ENCODE data around the gene KSR2. TPM values are rescaled to one million over a fixed set of nuclear protein-coding genes. Genes with fewer than 3 reads are reported as not detected.

Gene KSR2
- total RNA-seq, 1 experiment from 2014 or later: 1.3 TPM

DNA sequence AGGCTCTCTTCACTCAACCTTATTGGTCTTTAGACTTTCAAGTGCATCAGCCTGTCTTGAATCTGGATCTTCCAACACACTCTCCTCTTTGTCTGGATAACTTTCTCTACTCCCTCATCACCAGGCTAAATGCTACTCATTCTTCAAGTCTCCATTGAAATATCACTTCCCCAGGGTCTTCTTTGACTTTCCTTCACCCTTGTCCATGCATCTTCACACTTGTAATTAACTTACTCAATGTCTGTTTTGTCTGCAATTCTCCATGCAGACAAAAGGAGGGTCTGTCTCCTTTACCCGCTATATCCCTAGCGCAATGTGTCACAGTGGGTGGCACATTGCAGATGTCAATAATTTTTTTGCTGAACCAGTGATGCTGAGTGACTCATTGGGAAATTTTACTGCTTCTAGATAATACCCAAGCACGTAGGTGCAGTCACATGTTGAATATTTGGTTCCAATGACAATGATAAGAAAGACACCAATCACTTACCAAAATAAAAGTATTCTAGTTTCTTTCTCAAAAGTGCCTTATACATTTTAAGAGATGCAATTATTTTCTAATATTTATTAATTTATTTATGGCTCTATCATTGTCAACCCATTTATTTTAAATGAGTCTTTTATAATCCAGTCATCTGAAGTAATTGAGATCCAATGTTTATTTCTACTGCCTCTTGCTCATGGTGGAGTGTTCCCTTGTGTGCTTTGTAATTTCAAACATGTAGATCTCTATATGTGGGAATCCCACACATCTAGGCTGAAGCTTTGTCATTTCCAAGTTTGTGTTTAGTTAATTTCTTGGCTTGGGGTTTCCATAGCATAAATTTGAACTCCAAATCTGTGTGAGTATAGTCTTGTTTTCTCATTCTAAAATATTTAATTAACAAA is 26.0 kb upstream of the KSR2 start:
- Histone ChIP-seq H2BK12ac (ENCODE audit: insufficient read length, low read depth, low read length) (no peak overlapping the region), H3K79me2 (ENCODE audit: insufficient read depth, low read length) (no peaks in the 10 kb centered on the region), H3K27me3 (ENCODE audit: insufficient read depth, low read length) (no peaks in the 10 kb centered on the region), H3K9me3 (ENCODE audit: control insufficient read depth, low read depth, low read length) (no peaks in the 10 kb centered on the region), H4K8ac (replicated peaks; ENCODE audit: insufficient read length, low read depth, low read length) (no peak overlapping the region), H2BK15ac (ENCODE audit: low read depth, low read length) (no peak overlapping the region), H4K91ac (ENCODE audit: insufficient read length, low read depth, low read length) (no peak overlapping the region), H3K4me2 (ENCODE audit: insufficient read depth, insufficient read length, low read length) (no peak overlapping the region), H2BK120ac (ENCODE audit: low read depth, low read length, poor library complexity, severe bottlenecking) (no peak overlapping the region), H3T11ph (ENCODE audit: low read length) (no peak overlapping the region), H2AK5ac (ENCODE audit: insufficient read length, low read length) (no peak overlapping the region), H3K56ac (ENCODE audit: insufficient read length, low read depth, low read length) (no peak overlapping the region), H3K4me1 (ENCODE audit: insufficient read depth, low read length) (no peaks in the 10 kb centered on the region), H2BK20ac (ENCODE audit: low read depth, low read length, poor library complexity, severe bottlenecking) (no peak overlapping the region), H4K5ac (ENCODE audit: insufficient read length, low read depth, low read length) (no peak overlapping the region), H2BK5ac (ENCODE audit: insufficient read length, low read length) (no peak overlapping the region), H3K18ac (ENCODE audit: insufficient read length, low read depth, low read length) (no peak overlapping the region), H3K23me2 (ENCODE audit: insufficient read length, low read depth, low read length, poor library complexity, severe bottlenecking) (no peaks in the 10 kb centered on the region), H3K23ac (ENCODE audit: insufficient read length, low read depth, low read length) (no peak overlapping the region), H3K27ac (ENCODE audit: insufficient read length, low read depth, low read length) (no peak overlapping the region), H3K79me1 (ENCODE audit: insufficient read depth, low read depth, low read length, poor library complexity, severe bottlenecking) (no peaks in the 10 kb centered on the region), H2AFZ (ENCODE audit: low read length) (no peak overlapping the region), H3K14ac (ENCODE audit: insufficient read depth, low read length) (no peak overlapping the region), H3K9ac (ENCODE audit: extremely low read depth, insufficient read length, low read length) (no peak overlapping the region), H3K4ac (ENCODE audit: low read depth, low read length) (no peak overlapping the region), H4K20me1 (ENCODE audit: control insufficient read depth, insufficient read depth, insufficient read length) (no peaks in the 10 kb centered on the region)
- TF ChIP-seq, protein P1, sequence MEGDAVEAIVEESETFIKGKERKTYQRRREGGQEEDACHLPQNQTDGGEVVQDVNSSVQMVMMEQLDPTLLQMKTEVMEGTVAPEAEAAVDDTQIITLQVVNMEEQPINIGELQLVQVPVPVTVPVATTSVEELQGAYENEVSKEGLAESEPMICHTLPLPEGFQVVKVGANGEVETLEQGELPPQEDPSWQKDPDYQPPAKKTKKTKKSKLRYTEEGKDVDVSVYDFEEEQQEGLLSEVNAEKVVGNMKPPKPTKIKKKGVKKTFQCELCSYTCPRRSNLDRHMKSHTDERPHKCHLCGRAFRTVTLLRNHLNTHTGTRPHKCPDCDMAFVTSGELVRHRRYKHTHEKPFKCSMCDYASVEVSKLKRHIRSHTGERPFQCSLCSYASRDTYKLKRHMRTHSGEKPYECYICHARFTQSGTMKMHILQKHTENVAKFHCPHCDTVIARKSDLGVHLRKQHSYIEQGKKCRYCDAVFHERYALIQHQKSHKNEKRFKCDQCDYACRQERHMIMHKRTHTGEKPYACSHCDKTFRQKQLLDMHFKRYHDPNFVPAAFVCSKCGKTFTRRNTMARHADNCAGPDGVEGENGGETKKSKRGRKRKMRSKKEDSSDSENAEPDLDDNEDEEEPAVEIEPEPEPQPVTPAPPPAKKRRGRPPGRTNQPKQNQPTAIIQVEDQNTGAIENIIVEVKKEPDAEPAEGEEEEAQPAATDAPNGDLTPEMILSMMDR (conservative IDR thresholded peaks at IDR 0.05): no peak
- Mint-ChIP-seq H3K9me3 (no peaks in the 10 kb centered on the region; a peak in 1 of 5 replicates), H3K4me3 (no peak overlapping the region), H3K36me3 (ENCODE audit: insufficient read depth in 1 of 3, low read depth in 3 of 3) (no peaks in the 10 kb centered on the region), H3K27me3 (ENCODE audit: low read depth) (peaks cover 1% of the 10 kb centered on the region; the same call in 1 of the 2 replicates), H3K4me1 (peaks cover 0 to 4% of the 10 kb centered on the region in 2 experiments; a peak in 2 of 4 replicates), H3K27ac (no peak overlapping the region; a peak in 1 of 7 replicates)
- no peak for DNase-seq
- WGBS (ENCODE audit: extremely low coverage, insufficient read length, low lambda C conversion rate): no CpG with 5 or more reads among the region's 3 CpGs

Measured in H9 (cell line).